ENCODE measurements around the gene EGLN3.

GRCh38 chr14:33929799-33930408, 21.0 kb downstream of the EGLN3 start:
- TF ChIP-seq OSR1 (CRISPR knock-in tag; IDR thresholded peaks at IDR 0.05): no peak
- no peak for TF ChIP-seq RARB (CRISPR knock-in tag; IDR thresholded peaks at IDR 0.05)
- no peak for TF ChIP-seq PATZ1 (CRISPR knock-in tag; IDR thresholded peaks at IDR 0.05; ENCODE audit: borderline replicate concordance)
- no peak for TF ChIP-seq ZFP30 (CRISPR knock-in tag; IDR thresholded peaks at IDR 0.05)
- TF ChIP-seq, protein P1, sequence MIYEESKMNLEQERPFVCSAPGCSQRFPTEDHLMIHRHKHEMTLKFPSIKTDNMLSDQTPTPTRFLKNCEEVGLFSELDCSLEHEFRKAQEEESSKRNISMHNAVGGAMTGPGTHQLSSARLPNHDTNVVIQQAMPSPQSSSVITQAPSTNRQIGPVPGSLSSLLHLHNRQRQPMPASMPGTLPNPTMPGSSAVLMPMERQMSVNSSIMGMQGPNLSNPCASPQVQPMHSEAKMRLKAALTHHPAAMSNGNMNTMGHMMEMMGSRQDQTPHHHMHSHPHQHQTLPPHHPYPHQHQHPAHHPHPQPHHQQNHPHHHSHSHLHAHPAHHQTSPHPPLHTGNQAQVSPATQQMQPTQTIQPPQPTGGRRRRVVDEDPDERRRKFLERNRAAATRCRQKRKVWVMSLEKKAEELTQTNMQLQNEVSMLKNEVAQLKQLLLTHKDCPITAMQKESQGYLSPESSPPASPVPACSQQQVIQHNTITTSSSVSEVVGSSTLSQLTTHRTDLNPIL (CRISPR knock-in tag; IDR thresholded peaks at IDR 0.05; ENCODE audit: low read depth): no peak
- TF ChIP-seq PPARA (CRISPR knock-in tag; IDR thresholded peaks at IDR 0.05; ENCODE audit: borderline replicate concordance): no peak
- TF ChIP-seq ZFP3 (CRISPR knock-in tag; IDR thresholded peaks at IDR 0.05): no peak
- no peak for TF ChIP-seq GLIS3 (CRISPR knock-in tag; IDR thresholded peaks at IDR 0.05)
- TF ChIP-seq TCF4 (CRISPR knock-in tag; IDR thresholded peaks at IDR 0.05; ENCODE audit: borderline replicate concordance): no peak
- no peak for TF ChIP-seq ZNF565 (CRISPR knock-in tag; conservative IDR thresholded peaks at IDR 0.05; ENCODE audit: low read depth)
- TF ChIP-seq BACH2 (CRISPR knock-in tag; IDR thresholded peaks at IDR 0.05; ENCODE audit: borderline replicate concordance): no peak
- no peak for TF ChIP-seq SNAI2 (CRISPR knock-in tag; IDR thresholded peaks at IDR 0.05)
- no peak for TF ChIP-seq ZNF8 (CRISPR knock-in tag; IDR thresholded peaks at IDR 0.05)
- TF ChIP-seq POU6F1 (CRISPR knock-in tag; IDR thresholded peaks at IDR 0.05; ENCODE audit: borderline replicate concordance, low read depth): no peak
